ENCODE measurements around the gene DBF4.
"Not testable (repeated sequence)": the region's sequence is repeated elsewhere in the genome, so short reads cannot be mapped to it uniquely, and the experiment has no call there.

DBF4 gene

DNA sequence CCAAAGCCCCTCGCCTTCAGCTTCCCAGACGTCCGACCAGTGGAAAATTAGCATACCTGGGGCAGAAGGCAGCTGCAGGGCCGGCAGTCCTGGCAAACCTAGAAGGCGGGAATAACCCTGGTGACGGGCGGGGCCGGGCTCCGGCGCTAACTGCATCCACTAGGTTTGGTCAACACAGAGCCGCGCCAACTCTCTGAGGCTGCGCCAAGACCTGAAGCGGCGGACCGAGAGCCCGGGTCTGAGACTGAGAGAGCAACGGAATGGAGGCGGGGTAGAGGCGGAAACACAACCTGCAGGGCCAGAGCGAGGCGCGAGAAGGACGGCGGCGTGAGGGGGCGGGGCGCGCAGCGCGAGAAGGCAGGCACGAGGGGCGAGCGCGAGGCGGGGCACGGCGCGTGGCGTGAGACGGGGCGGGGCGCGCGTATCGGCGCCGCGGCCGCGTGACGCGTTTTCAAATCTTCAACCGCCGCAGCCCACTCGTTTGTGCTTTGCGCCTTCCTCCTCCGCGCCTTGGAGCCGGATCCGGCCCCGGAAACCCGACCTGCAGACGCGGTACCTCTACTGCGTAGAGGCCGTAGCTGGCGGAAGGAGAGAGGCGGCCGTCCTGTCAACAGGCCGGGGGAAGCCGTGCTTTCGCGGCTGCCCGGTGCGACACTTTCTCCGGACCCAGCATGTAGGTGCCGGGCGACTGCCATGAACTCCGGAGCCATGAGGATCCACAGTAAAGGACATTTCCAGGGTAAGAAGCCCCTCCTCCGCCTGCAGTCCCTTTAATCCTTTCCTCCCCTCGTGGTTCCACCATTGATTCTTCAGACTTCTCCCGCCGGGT lies at the start of gene DBF4, which contains the start of gene SLC25A40:
TSS of gene DBF4 (plus strand) at position 454 of the 829 bp plus-strand sequence. CDS start at position 694, 240 bp downstream.
TSS of gene SLC25A40 (minus strand) at position 321 of the 829 bp plus-strand sequence. CDS start 17,633 bp downstream, outside the sequence.
- H3K4me3 ChIP-seq (ENCODE audit: low read length), result peak within 1 kb of the TSS; percentile 95
- H3K4me1 ChIP-seq (ENCODE audit: control insufficient read depth, insufficient read depth, low read length), result peaks cover 18% of the 10 kb centered on the region
- H3K9ac ChIP-seq (ENCODE audit: low read length), result peak within 1 kb of the TSS; percentile 92
- no peaks in the 10 kb centered on the region for H3K27me3 ChIP-seq (replicated peaks; ENCODE audit: control insufficient read depth, insufficient read depth, low read length)
- H3K36me3 ChIP-seq (ENCODE audit: control insufficient read depth, insufficient read depth, low read length, severe bottlenecking), result no peaks in the 10 kb centered on the region
- no peaks in the 10 kb centered on the region for H3K9me3 ChIP-seq (ENCODE audit: control insufficient read depth, low read length)
- DNase-seq (ENCODE audit: low read depth), result peak; percentile 96

GRCh38 chr7:87828383-87828782 lies 47.9 kb upstream of the DBF4 start:
- H3K36me3 ChIP-seq (ENCODE audit: control insufficient read depth, insufficient read depth, low read length, severe bottlenecking); DNase-seq (ENCODE audit: low read depth): not testable (repeated sequence)

GRCh38 chr7:87831097-87831496 lies 45.2 kb upstream of the DBF4 start:
- H3K9ac ChIP-seq (ENCODE audit: low read length), result no peak overlapping the region
- peak; percentile 46 for DNase-seq (ENCODE audit: low read depth)
- no peaks in the 10 kb centered on the region for H3K27me3 ChIP-seq (replicated peaks; ENCODE audit: control insufficient read depth, insufficient read depth, low read length)
- H3K4me3 ChIP-seq (ENCODE audit: low read length), result no peak overlapping the region
- H3K9me3 ChIP-seq (ENCODE audit: control insufficient read depth, low read length), result peaks cover under 1% of the 10 kb centered on the region
- H3K36me3 ChIP-seq (ENCODE audit: control insufficient read depth, insufficient read depth, low read length, severe bottlenecking), result peaks cover 5% of the 10 kb centered on the region
- no peaks in the 10 kb centered on the region for H3K4me1 ChIP-seq (ENCODE audit: control insufficient read depth, insufficient read depth, low read length)

More at GRCh38 chr7:87828383-87828782, 47.9 kb upstream of the DBF4 start:
- not testable (repeated sequence) for H3K9me3 ChIP-seq (ENCODE audit: control insufficient read depth, low read length); H3K4me3 ChIP-seq (ENCODE audit: low read length); H3K9ac ChIP-seq (ENCODE audit: low read length); H3K4me1 ChIP-seq (ENCODE audit: control insufficient read depth, insufficient read depth, low read length); H3K27me3 ChIP-seq (replicated peaks; ENCODE audit: control insufficient read depth, insufficient read depth, low read length)

DNA sequence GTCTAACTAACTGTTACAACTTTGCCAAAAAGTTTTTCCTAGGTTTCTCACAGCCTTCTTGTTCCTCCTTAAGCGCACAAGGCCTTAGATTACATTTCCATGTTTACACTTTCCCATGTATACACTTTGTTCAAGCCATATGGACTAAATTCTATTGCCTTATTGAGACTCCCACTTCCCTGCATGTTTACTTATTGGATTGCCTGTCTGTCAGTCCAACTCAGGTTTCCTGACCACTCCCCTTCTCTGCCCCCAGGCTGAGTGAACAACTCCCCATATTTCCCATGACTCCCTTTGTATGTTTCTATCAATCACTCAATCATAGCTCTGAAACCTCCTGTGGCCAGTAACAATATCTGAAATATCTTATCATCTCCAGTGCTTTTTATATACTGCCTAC lies 43.2 kb upstream of the DBF4 start:
- Histone ChIP-seq H3K27me3 (replicated peaks; ENCODE audit: control insufficient read depth, insufficient read depth, low read length) (no peaks in the 10 kb centered on the region), H3K9ac (ENCODE audit: low read length) (no peak overlapping the region), H3K36me3 (ENCODE audit: control insufficient read depth, insufficient read depth, low read length, severe bottlenecking) (peaks cover 5% of the 10 kb centered on the region), H3K4me1 (ENCODE audit: control insufficient read depth, insufficient read depth, low read length) (no peaks in the 10 kb centered on the region), H3K4me3 (ENCODE audit: low read length) (no peak overlapping the region), H3K9me3 (ENCODE audit: control insufficient read depth, low read length) (no peaks in the 10 kb centered on the region)
- DNase-seq (ENCODE audit: low read depth), result no peak

GRCh38 chr7:87837597-87837996 lies 38.7 kb upstream of the DBF4 start:
- Histone ChIP-seq H3K4me3 (ENCODE audit: low read length) (no peak overlapping the region), H3K9me3 (ENCODE audit: control insufficient read depth, low read length) (no peaks in the 10 kb centered on the region), H3K27me3 (replicated peaks; ENCODE audit: control insufficient read depth, insufficient read depth, low read length) (no peaks in the 10 kb centered on the region), H3K36me3 (ENCODE audit: control insufficient read depth, insufficient read depth, low read length, severe bottlenecking) (peaks cover 5% of the 10 kb centered on the region), H3K9ac (ENCODE audit: low read length) (no peak overlapping the region), H3K4me1 (ENCODE audit: control insufficient read depth, insufficient read depth, low read length) (no peaks in the 10 kb centered on the region)
- DNase-seq (ENCODE audit: low read depth), result no peak

DNA sequence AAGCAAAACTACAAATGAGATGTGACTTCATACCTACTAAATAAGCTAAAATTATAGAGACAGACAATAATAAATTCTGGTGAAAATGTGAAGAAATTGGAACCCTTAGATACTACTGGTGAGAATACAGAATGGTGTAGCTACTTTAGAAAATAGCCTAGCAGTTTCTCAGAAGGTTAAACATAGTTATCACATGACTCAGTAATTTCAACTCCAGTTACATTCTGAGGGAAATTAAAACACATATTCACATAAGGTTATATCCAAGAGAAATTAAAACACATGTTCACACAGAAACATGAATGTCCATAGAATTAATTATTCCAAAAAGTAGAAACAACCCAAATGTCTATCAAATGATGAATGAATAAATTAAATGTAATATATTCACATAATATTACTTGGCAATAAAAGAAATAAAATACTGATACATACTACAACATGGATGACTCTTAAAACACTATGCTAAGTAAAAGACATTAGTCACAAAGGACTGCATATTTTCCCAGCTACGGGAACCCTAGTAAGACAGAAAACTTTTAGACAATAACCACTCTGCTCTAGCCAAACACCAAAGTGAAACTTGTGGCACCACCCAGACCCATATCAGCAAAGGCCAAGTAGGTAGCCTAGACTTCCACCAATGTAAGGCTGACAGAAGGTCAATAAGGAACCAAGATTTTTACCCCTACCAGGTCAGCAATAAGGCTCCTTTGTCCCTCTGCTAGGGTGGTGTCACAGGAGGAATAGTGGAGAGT lies 25.3 kb upstream of the DBF4 start:
- no peak overlapping the region for H3K4me3 ChIP-seq (ENCODE audit: low read length)
- H3K9ac ChIP-seq (ENCODE audit: low read length), result no peak overlapping the region
- peaks cover 29% of the 10 kb centered on the region for H3K36me3 ChIP-seq (ENCODE audit: control insufficient read depth, insufficient read depth, low read length, severe bottlenecking)
- no peaks in the 10 kb centered on the region for H3K27me3 ChIP-seq (replicated peaks; ENCODE audit: control insufficient read depth, insufficient read depth, low read length)
- DNase-seq (ENCODE audit: low read depth), result peak; percentile 34
- H3K4me1 ChIP-seq (ENCODE audit: control insufficient read depth, insufficient read depth, low read length), result no peaks in the 10 kb centered on the region
- peaks cover 12% of the 10 kb centered on the region for H3K9me3 ChIP-seq (ENCODE audit: control insufficient read depth, low read length)

DNA sequence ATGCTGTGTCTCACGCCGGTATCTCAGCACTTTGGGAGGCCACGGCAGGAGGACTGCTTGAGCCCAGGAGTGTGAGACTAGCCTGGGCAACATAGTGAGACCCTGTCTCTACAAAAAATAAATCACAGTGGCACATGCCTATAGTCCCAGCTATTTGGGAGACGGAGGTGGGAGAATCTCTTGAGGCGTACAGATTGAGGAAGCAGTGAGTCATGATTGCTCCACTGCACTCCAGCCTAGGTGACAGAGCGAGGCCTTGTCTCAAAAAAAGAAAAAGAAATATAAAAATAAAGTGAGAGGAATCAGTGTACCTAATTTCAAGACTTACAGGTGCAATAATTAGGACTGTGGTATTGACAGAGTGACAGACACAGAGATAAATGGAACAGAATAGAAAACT lies 24.0 kb upstream of the DBF4 start:
- H3K36me3 ChIP-seq (ENCODE audit: control insufficient read depth, insufficient read depth, low read length, severe bottlenecking), result peaks cover 30% of the 10 kb centered on the region
- H3K9me3 ChIP-seq (ENCODE audit: control insufficient read depth, low read length), result peaks cover 12% of the 10 kb centered on the region
- H3K9ac ChIP-seq (ENCODE audit: low read length), result no peak overlapping the region
- no peaks in the 10 kb centered on the region for H3K4me1 ChIP-seq (ENCODE audit: control insufficient read depth, insufficient read depth, low read length)
- no peak overlapping the region for H3K4me3 ChIP-seq (ENCODE audit: low read length)
- DNase-seq (ENCODE audit: low read depth), result no peak
- H3K27me3 ChIP-seq (replicated peaks; ENCODE audit: control insufficient read depth, insufficient read depth, low read length), result no peaks in the 10 kb centered on the region

- Histone ChIP-seq H3K4me1 (ENCODE audit: control insufficient read depth, insufficient read depth, low read length) (no peaks in the 10 kb centered on the region), H3K9ac (ENCODE audit: low read length) (no peak overlapping the region), H3K27me3 (replicated peaks; ENCODE audit: control insufficient read depth, insufficient read depth, low read length) (no peaks in the 10 kb centered on the region), H3K36me3 (ENCODE audit: control insufficient read depth, insufficient read depth, low read length, severe bottlenecking) (peaks cover 40% of the 10 kb centered on the region), H3K4me3 (ENCODE audit: low read length) (no peak overlapping the region), H3K9me3 (ENCODE audit: control insufficient read depth, low read length) (peaks cover 12% of the 10 kb centered on the region)
- peak; percentile 15 for DNase-seq (ENCODE audit: low read depth)
These were observed 22.9 kb upstream of the DBF4 start for GRCh38 chr7:87853237-87853864.

DNA sequence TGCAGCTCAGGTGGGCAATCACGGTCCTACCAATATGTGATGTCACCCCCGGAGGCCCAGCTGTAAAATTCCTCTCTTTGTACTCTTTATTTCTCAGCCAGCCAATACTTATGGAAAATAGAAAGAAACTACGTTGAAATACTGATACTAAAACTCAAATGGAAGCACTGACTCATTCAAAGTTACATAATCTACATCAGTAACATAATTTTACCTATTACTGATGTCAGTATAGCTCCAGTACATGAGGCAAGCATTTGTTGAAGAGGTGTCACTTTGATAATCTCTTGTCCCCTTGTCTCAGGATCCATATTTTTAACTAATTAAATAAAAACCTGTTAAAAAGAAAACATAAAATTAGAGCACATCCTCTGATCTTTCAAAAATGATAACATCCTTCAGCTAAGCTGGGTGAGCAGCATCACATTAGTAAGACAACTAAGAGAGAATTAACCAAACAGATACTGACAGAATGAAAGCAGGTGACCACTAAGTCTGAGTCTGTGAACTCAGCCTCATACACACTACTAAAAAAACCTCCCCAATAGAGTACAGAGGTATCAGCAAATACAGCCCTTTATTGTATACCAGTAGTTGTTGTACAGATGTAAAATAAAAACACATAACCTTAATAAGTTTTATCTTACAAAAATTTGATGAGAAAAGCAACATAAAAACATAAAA lies 17.7 kb upstream of the DBF4 start:
- peaks cover 35% of the 10 kb centered on the region for H3K36me3 ChIP-seq (ENCODE audit: control insufficient read depth, insufficient read depth, low read length, severe bottlenecking)
- no peaks in the 10 kb centered on the region for H3K4me1 ChIP-seq (ENCODE audit: control insufficient read depth, insufficient read depth, low read length)

GRCh38 chr7:87866089-87866488 lies 10.2 kb upstream of the DBF4 start:
- no peak overlapping the region for H3K9ac ChIP-seq (ENCODE audit: low read length)
- peaks cover 13% of the 10 kb centered on the region for H3K9me3 ChIP-seq (ENCODE audit: control insufficient read depth, low read length)
- no peak for DNase-seq (ENCODE audit: low read depth)
- no peaks in the 10 kb centered on the region for H3K27me3 ChIP-seq (replicated peaks; ENCODE audit: control insufficient read depth, insufficient read depth, low read length)
- H3K4me3 ChIP-seq (ENCODE audit: low read length), result no peak overlapping the region
- H3K36me3 ChIP-seq (ENCODE audit: control insufficient read depth, insufficient read depth, low read length, severe bottlenecking), result peaks cover 3% of the 10 kb centered on the region
- H3K4me1 ChIP-seq (ENCODE audit: control insufficient read depth, insufficient read depth, low read length), result no peaks in the 10 kb centered on the region

More for the DNA sequence above, 17.7 kb upstream of the DBF4 start:
- H3K9me3 ChIP-seq (ENCODE audit: control insufficient read depth, low read length), result peaks cover under 1% of the 10 kb centered on the region
- no peak overlapping the region for H3K9ac ChIP-seq (ENCODE audit: low read length)
- no peak for DNase-seq (ENCODE audit: low read depth)
- no peaks in the 10 kb centered on the region for H3K27me3 ChIP-seq (replicated peaks; ENCODE audit: control insufficient read depth, insufficient read depth, low read length)
- H3K4me3 ChIP-seq (ENCODE audit: low read length), result no peak overlapping the region
